CD4-positive, alpha-beta T cell treated with Interleukin-21 for 1 hour (primary cell): ENCODE measurements around the gene WWOX.

Experiments
- DNase-seq: peaks from one replicate; pipeline ENCODE4 v3.0.0-alpha.2; 2020

WWOX gene

GRCh38 chr16:78549366-78549765 is 449.9 kb downstream of the WWOX start:
- DNase-seq = no peak

DNA sequence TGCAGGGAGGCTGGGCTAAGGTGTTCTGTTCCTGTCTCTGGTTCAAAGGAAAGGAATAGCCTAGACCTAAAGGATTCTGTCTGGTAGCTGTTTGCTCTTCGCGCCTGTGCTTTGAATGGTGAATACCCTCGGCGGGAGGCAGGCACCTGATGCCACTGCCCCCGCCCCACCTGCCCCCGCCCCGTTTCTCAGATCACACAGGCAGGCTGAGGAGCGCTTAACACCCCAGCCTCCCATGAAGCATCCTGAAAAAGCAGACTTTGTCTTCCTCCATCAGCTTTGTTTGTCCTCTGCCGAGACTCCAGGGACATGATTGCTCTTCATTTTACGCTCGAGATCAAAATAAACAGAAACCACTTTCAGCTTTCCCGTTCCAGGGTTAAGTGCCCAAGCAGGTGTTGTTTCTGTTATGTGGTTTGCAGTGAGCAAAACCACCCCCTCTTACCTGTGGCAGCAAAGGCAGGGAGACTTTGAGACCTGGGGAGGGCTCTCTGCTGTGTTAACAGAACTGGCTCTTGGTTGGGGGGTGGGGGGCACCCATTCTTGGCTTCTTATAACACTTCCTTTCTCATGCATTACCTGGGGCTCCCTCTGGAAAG is 452.1 kb downstream of the WWOX start:
- DNase-seq = no peak

- no peak for DNase-seq
Observed at GRCh38 chr16:78552106-78552675, 452.7 kb downstream of the WWOX start.

- no peak for DNase-seq
Observed at GRCh38 chr16:78552716-78553115, 453.3 kb downstream of the WWOX start.

GRCh38 chr16:78553268-78554039 is 454.0 kb downstream of the WWOX start:
- no peak for DNase-seq

- no peak for DNase-seq
Observed at GRCh38 chr16:78556421-78556820, 457.0 kb downstream of the WWOX start.

DNA sequence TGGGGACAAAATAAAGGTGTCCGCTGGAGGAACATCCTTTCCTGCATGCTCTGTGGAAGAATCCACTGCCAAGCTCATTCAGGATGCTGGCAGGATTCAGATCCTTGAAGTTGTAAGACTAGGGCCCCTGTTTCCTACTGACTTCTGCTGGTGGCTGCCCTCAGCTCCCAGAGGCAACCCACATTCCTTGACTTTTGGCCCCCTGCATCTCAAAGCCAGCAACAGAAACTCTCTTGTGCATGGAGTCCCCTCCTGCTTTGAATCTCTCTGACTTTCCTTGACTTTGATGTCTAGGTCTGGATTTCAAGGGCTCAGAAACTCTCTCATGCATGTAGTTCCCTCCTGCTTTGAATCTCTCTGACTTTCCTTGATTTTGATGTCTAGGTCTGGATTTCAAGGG is 461.5 kb downstream of the WWOX start:
- no peak for DNase-seq

DNA sequence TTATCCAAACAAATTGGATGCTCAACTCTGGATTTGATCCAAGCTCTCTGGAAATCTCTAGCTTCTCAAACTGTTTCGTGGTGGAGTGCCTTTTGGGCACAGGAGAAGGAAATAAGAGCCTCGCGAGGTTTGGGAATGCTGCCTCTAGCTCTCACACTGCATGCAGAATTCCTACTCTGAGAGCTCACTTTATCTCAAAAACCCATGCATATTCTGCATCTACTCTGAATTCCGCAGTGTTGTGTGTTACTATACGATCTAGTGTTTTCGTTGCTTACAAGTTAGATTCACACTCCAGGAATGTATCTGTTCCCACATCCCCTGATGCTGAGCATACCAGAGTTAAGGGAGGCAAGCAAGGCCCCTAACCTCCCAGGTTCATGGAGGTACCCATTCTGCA is 462.7 kb downstream of the WWOX start:
- no peak for DNase-seq

DNA sequence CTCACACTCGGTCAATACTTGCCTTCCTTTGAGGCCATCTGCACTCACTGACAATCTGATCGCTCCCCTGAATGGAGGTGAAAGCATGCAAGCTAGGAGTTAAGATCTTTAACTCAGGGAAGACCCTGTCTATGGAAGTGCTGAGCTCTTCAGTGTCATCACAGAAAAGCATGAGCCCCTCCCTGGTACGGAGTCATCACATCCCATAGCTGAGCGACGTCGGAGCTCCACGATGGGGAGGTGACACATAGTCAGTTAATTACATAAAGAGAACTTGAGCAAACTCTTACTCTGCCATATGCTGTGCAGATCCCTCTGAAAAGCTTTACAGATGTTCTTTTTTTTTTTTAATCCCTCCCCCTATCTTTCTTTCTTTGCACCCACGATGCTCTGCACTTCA is 463.2 kb downstream of the WWOX start:
- DNase-seq = no peak

- no peak for DNase-seq
Observed at GRCh38 chr16:78563905-78564304, 464.5 kb downstream of the WWOX start.

GRCh38 chr16:78566397-78567073 is 467.1 kb downstream of the WWOX start:
- no peak for DNase-seq

DNA sequence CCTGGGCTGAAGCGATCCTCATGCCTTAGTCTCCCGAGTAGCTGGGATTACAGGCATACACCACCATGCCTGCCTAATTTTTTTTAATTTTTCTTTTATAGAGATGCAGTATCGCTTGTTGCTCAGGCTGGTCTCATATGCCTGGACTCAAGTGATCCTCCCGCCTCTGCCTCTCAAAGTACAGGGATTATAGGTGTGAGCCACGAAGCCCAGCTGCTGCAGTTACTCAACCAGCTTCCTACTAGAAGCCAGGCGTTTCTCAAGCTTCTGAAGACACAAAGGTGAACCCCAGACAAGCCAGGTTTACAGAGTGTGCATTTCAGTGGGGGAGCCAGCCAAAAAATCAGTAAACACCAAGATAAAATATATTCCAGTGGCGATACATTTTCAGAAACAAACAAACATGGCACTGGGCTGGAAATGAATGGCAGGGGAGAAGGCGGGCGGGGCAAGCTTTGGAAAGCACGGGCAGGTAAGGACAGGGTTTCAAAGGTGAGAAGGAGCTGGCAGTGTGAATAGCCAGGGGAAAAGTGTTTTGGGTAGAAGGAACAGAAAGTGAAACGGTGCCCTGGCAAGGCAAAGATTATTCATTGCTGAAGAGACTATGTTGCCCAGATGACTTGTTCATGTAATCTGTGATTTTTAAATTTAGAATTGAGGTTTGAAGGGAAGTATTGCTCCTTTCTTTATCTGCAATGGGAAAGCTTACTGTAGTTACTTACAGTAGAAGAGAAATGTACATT is 471.1 kb downstream of the WWOX start:
- DNase-seq = no peak

GRCh38 chr16:78571434-78571833 is 472.0 kb downstream of the WWOX start:
- DNase-seq = no peak

DNA sequence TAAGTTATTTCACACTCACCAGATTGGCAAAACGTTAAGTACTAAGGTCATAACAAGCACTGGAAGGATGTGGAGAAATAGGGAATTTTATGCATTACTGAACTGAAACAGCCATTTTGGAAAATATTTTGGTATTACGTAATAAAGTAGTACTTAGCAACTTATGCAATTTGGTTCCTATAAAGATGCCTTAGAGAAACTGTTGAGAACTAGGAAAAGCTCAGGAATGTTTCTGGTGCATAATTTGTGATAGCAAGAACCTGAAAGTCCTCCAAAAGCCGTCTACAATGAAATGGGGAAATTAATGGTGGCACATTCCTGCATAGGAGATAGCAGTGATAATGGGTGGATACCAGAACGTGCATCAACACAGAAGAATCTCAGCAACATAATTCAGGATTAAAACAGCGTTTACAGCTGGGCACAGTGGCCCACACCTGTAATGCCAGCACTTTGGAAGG is 472.5 kb downstream of the WWOX start:
- no peak for DNase-seq

GRCh38 chr16:78574571-78574970 is 475.1 kb downstream of the WWOX start:
- no peak for DNase-seq

- DNase-seq = no peak
Observed at GRCh38 chr16:78576941-78577340, 477.5 kb downstream of the WWOX start.

DNA sequence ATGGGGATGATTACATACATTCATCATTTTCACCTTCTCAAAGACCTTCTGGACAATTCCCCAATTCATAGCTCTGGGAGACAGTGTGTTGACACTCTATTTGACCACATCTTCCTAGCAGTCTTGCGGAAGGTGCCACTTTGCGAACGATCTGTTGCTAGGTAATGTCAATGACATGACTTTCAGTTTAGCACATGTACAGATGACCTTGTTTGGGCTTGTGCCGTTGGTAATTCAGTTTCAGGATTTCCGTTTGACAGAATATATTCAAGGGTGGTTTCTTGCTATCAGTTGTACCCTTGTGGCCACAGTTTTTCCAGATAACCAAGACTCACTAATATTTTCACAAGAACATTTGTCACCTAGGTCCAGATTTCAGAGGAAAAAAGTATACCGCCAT is 478.2 kb downstream of the WWOX start:
- peak; percentile 19 for DNase-seq

- DNase-seq = no peak
Observed at GRCh38 chr16:78579020-78579419, 479.6 kb downstream of the WWOX start.

GRCh38 chr16:78583441-78583840 is 484.0 kb downstream of the WWOX start:
- no peak for DNase-seq

DNA sequence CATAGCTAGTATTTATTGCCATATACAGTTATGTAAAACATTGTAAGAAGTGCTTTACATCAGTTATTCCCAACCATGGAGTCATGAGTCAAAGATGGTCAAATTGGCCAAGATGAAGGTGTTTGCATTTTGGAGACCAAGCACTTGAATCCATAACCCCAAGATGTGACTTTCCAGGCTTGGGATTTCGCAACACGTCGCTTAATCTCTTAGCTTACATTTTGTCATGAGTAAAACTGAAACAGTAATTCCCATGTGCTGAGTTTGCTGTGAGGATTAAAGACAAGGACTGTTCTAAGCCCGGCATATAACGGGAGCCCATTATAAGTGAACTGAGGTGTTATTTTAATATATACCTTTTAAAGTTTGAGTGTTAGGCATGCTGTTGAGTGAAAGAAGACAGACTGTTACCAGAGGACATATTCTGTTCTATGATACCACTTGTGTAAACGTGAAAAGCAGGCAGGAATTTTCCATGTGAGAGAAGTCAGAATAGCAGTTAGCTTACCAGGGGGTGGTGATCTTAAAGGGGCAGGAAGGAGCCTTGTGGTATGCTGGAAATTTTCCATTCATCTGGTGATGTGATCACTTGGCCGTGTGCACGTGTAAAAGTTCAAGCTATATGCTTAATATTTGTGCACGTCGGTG is 484.9 kb downstream of the WWOX start:
- no peak for DNase-seq

DNA sequence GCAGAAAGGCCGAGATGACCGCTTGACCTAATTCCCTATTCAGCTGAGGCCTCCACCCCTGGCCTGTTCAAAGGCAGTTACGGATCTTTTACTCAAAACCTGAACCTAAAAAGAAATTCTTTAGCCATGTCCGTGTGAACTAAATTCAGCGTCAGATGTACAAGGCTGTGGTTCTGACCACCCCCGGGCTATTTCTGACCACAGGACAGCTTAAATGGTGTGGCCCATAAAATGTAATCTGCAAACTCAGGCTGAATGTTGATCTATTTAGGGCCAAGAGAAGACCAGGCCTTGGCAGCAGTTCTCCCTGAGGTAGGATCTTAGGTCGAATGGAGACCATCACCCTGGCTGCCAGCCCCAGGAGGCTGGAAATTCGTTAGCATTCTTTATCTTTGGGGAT is 485.5 kb downstream of the WWOX start:
- DNase-seq = no peak

DNA sequence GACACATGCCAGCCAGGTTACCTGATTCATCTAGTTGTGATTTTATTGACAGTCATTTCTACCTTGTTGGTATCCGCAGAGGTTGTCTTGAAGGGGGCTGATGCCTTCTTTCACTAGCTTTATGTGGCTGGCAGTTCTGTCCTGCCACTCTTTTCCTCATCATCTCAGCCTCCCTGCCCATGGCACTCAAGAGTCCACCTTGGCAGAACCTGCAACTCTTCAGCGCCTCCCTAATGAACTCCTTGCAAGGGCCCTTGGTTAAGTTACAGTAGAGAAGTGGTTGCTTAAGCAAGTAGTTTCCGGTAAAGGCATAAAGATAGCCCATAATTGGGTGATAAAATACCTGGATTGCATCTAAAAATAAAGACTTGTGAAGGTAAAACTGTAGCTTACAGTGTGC is 489.9 kb downstream of the WWOX start:
- DNase-seq = no peak

GRCh38 chr16:78591682-78592103 is 492.2 kb downstream of the WWOX start:
- no peak for DNase-seq
